DOHH2 (cell line): ENCODE results near the gene MED12.

Experiments used
- CTCF ChIP-seq: fragments of 200-600 bp; sonication (generic); IDR thresholded peaks from one replicate; pipeline ENCODE4 v1.5.1; 2014; ENCODE audit warnings: antibody characterized with exemption, mild to moderate bottlenecking, low read depth, low read length; ENCODE audit not compliant: poor library complexity, severe bottlenecking
- EZH2phosphoT487 ChIP-seq: fragments of 200-600 bp; sonication (generic); IDR thresholded peaks from 2 replicates; pipeline ENCODE4 v1.6.1; 2017; ENCODE audit warnings: borderline replicate concordance, mild to moderate bottlenecking, antibody characterized with exemption, low read length, moderate library complexity, mixed read lengths

GRCh38 chrX:71143508-71143907, 25.1 kb downstream of the MED12 start:
- TF ChIP-seq CTCF (no peak), EZH2phosphoT487 (no peak)
